GM06990 (cell line): ENCODE results near the gene CDC42BPB.

Source experiments
- DNase-seq: peaks from one replicate; pipeline ENCODE4 v3.0.0-alpha.2; 2011; ENCODE audit not compliant: insufficient read length; ENCODE audit errors: extremely low read depth
- H3K27me3 ChIP-seq: replicated peaks from 2 replicates; pipeline ENCODE4 v1.6.0; 2011; ENCODE audit warnings: low read length; ENCODE audit not compliant: control insufficient read depth, insufficient read depth
- H3K36me3 ChIP-seq: 2 replicates; pipeline ENCODE4 v1.5.1; 2011; ENCODE audit warnings: low read length; ENCODE audit not compliant: control insufficient read depth, insufficient read depth
- H3K4me3 ChIP-seq: replicated peaks from 2 replicates; pipeline ENCODE4 v1.5.1; 2011; ENCODE audit warnings: low read depth, mild to moderate bottlenecking, control low read depth, low read length
- TF ChIP-seq, protein P1 (sequence below): IDR thresholded peaks from 2 replicates; pipeline ENCODE4 v1.5.1; 2011; ENCODE audit warnings: low read length, control low read depth, mild to moderate bottlenecking, inconsistent platforms; ENCODE audit not compliant: insufficient read depth, poor library complexity, severe bottlenecking

Gene CDC42BPB

DNA sequence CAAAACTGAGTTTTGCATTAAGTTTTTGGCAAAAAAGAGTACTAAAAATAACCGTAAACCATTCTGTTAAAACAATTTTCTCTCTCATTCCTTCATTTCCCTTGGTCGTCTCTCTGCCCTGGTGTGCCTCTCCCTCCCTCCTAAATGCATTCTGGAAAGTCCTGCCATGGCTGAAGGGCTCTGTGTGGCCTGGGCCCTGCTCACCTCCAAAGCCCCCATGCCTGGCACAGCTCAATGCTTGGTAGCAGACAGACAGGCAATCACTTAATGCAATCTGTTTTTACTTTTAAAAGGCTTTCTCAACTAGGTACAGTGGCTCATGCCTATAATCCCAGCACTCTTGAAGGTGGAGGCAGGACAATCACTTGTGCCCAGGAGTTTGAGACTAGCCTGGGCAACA, 47.8 kb downstream of the CDC42BPB start:
- Histone ChIP-seq H3K36me3 (no peaks in the 10 kb centered on the region; the same call in 1 of the 2 replicates), H3K4me3 (no peak overlapping the region), H3K27me3 (no peaks in the 10 kb centered on the region)
- TF ChIP-seq, protein P1, sequence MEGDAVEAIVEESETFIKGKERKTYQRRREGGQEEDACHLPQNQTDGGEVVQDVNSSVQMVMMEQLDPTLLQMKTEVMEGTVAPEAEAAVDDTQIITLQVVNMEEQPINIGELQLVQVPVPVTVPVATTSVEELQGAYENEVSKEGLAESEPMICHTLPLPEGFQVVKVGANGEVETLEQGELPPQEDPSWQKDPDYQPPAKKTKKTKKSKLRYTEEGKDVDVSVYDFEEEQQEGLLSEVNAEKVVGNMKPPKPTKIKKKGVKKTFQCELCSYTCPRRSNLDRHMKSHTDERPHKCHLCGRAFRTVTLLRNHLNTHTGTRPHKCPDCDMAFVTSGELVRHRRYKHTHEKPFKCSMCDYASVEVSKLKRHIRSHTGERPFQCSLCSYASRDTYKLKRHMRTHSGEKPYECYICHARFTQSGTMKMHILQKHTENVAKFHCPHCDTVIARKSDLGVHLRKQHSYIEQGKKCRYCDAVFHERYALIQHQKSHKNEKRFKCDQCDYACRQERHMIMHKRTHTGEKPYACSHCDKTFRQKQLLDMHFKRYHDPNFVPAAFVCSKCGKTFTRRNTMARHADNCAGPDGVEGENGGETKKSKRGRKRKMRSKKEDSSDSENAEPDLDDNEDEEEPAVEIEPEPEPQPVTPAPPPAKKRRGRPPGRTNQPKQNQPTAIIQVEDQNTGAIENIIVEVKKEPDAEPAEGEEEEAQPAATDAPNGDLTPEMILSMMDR: no peak
- DNase-seq: no peak

DNA sequence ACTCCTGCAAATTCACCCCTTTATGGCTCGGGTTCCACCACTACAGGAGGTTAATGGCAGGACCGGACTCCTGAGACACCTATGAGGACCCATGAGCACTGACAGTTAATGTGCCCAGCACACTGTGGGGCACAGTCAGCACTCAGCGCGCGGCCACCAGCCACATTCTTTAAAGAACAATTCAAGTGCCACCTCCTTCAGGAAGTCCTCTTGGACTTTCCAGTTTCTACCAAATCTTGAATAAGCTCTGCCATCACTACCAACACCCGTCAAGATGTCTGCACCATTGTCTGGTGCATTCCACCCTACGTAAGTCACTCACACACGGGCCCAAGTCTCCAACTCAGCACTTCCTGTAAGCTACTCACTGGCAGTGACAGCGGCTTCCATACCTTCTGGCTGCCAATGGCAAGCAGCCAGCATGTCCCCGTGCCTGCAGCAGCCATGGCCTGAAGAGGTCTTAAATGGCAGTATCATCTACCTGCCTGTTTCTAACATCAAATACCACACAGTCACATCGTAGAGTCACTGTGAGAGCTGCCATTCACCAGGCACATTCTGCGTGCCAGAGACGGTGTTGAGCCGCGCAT, 48.5 kb downstream of the CDC42BPB start:
- TF ChIP-seq, protein P1: no peak
- DNase-seq: no peak
- no peak overlapping the region for H3K4me3 ChIP-seq

DNA sequence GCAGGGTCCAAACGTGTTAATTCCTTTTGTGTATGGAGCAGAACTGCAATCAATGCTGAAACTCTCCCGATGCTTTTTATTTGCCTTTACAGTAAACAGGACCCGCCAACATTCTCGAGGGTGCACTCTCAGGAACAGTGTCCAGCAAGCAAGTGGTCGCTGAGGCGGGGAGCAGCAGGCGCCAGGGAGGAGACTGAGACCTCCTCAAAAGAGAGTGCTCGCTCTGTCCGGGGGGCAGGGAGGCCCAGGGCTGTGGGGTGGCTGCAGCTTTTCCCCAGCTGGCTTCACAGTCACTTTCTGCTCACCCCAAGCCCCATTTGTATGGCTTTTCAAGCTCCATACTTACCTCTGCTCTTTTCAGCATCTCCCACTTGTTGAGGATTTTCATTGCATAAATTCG, 49.2 kb downstream of the CDC42BPB start:
- Histone ChIP-seq H3K4me3 (no peak overlapping the region), H3K27me3 (no peaks in the 10 kb centered on the region), H3K36me3 (no peaks in the 10 kb centered on the region; the same call in 1 of the 2 replicates)
- TF ChIP-seq, protein P1: no peak
- no peak for DNase-seq

More for the DNA sequence above, 48.5 kb downstream of the CDC42BPB start:
- no peaks in the 10 kb centered on the region for H3K27me3 ChIP-seq
- H3K36me3 ChIP-seq: no peaks in the 10 kb centered on the region; the same call in 1 of the 2 replicates

DNA sequence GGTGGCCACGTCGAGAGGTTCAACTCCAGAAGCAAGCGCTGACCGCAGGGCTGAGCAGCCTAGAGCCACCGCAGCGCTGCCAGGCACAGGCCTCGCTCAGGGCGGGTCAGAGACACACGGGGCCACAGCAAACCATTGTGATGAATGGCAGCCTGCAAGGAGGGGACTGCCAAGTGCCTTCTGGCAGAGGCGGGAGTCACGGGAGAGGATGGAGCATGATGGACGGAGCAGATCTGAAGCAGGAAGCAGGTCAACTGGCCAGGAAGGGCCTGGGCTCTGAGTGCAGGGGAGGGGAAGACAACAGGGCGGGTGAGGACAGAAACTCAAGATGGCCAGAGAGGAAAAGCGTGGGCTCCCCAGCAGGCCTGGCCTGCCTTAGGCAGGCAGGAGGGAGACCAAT, 49.8 kb downstream of the CDC42BPB start:
- Histone ChIP-seq H3K27me3 (no peaks in the 10 kb centered on the region), H3K36me3 (no peaks in the 10 kb centered on the region; the same call in 1 of the 2 replicates), H3K4me3 (no peak overlapping the region)
- DNase-seq: no peak
- TF ChIP-seq, protein P1: no peak

DNA sequence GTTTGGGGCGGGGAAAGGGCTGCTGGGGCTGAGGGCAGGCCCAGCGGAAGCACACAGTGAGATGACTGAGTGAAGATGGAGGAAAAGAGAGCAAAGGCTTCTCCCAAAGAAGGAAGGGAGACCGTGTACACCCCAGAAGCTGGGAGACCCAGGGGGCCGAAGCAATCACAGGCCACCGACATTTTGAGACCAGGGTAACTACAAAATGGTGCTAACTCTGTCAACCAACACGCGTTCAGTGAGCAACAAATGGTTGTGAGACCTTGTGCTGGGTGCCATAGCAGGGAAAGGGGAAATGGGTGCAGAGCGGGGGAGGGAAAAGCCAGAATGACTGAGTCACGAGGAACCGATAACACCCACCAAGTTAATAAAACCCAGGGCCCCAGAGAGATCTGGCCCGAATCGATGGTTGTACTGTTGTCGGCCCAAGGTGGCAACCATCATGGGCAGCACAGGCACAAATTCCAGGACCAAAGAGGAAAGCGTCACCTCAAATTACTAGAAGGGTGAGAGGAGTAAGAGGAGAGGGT, 50.3 kb downstream of the CDC42BPB start:
- Histone ChIP-seq H3K27me3 (no peaks in the 10 kb centered on the region), H3K36me3 (no peaks in the 10 kb centered on the region; the same call in 1 of the 2 replicates), H3K4me3 (no peak overlapping the region)
- TF ChIP-seq, protein P1: no peak
- no peak for DNase-seq

DNA sequence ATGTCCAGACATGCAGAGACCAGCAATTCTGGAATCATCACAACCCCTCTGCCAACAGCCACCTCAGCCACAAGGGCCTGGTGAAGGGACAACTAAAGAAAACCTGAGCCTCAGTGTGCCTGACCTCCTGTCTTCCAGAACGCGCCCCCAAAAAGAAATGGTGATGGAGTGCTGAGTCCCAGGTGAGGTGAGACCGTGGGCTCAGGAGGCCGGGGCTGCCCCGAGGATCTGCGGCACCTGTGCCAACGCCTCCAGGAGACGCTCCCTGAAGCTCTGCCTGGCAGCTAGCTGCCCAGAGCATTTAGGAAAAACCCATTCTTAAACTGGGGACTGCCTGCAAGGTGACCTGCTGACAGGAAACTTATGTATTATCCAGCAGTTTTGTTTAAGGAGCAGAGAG, 51.2 kb downstream of the CDC42BPB start:
- no peak for DNase-seq
- H3K4me3 ChIP-seq: no peak overlapping the region
- no peaks in the 10 kb centered on the region for H3K27me3 ChIP-seq
- H3K36me3 ChIP-seq: no peaks in the 10 kb centered on the region; the same call in 1 of the 2 replicates
- TF ChIP-seq, protein P1: no peak
